B cell (primary cell): ENCODE data around the gene RAB7B. TPM values are rescaled to one million over a fixed set of nuclear protein-coding genes. Genes with fewer than 3 reads are reported as not detected.

ENCODE experiments used
- ATAC-seq: fragments of 200-7000 bp; cut with Tn5 transposase; one replicate; pipeline ENCODE4 v1.10.0; 2021; ENCODE audit warnings: low read depth, mild to moderate bottlenecking, moderate number of reproducible peaks, moderate library complexity
- CTCF ChIA-PET: fragments of 350-600 bp; sonication (Branson Sonifier 250); formaldehyde crosslinking; loops from one replicate; lab custom pipeline; 2021; ENCODE audit warnings: antibody characterized with exemption, inconsistent platforms; lab: Charles Lee
- POLR2A ChIA-PET: fragments of 350-600 bp; sonication (Branson Sonifier 250); formaldehyde crosslinking; loops from one replicate; lab custom pipeline; 2021; ENCODE audit warnings: antibody characterized with exemption; lab: Charles Lee
- DNase-seq: peaks from one replicate; pipeline ENCODE4 v3.0.0; 2013
- H2AFZ ChIP-seq: 2 replicates; pipeline ENCODE4 v1.6.1; 2012; ENCODE audit warnings: mild to moderate bottlenecking, low read depth, low read length; ENCODE audit not compliant: insufficient read depth, poor library complexity, severe bottlenecking
- H3K27ac ChIP-seq, 2 donors: 1 replicate in 1 of 2; 2 replicates in 1 of 2; pipeline ENCODE4 v1.5.1; 2012 to 2013; ENCODE audit warnings: low read length in 2 of 2, mild to moderate bottlenecking in 2 of 2, moderate library complexity in 1 of 2
- H3K27me3 ChIP-seq, 4 experiments: fragments of 200-600 bp in 1 of 4; sonication (generic) in 1 of 4; replicated peaks in 1 of 4; 1 replicate in 2 of 4; 2 replicates in 2 of 4; pipeline versions ENCODE4 v1.6.1 to v1.7.0; 2013 to 2016; ENCODE audit warnings: low read length in 3 of 4, mild to moderate bottlenecking in 2 of 4, mixed read lengths in 1 of 4, moderate library complexity in 1 of 4; ENCODE audit not compliant: insufficient read depth in 4 of 4, control insufficient read depth in 3 of 4; ENCODE audit errors: control extremely low read depth in 1 of 4
- H3K36me3 ChIP-seq, 2 experiments: replicated peaks in 1 of 2; 1 replicate in 1 of 2; 2 replicates in 1 of 2; pipeline versions ENCODE4 v1.6.1 to v1.7.1; 2013; ENCODE audit warnings: low read length in 1 of 2; ENCODE audit not compliant: insufficient read depth in 2 of 2, control insufficient read depth in 1 of 2; ENCODE audit errors: control extremely low read depth in 1 of 2, extremely low read depth in 1 of 2
- H3K4me1 ChIP-seq, 2 donors: fragments of 200-600 bp in 1 of 2; sonication (generic) in 1 of 2; 1 replicate in 1 of 2; 2 replicates in 1 of 2; pipeline versions ENCODE4 v1.5.1 to v1.6.1; 2013 to 2017; ENCODE audit warnings: low read length in 2 of 2; ENCODE audit not compliant: control insufficient read depth in 2 of 2, insufficient read depth in 2 of 2
- H3K4me2 ChIP-seq: replicated peaks from 2 replicates; pipeline ENCODE3; 2012; ENCODE audit warnings: mild to moderate bottlenecking, low read depth, low read length; ENCODE audit not compliant: poor library complexity, severe bottlenecking
- H3K4me3 ChIP-seq, 5 experiments: fragments of 200-600 bp in 1 of 5; sonication (generic) in 1 of 5; 1 replicate in 3 of 5; 2 replicates in 2 of 5; pipeline versions ENCODE4 v1.5.1 to v1.7.0; 2011 to 2016; ENCODE audit warnings: low read length in 4 of 5, mild to moderate bottlenecking in 4 of 5, low read depth in 2 of 5, control low read depth in 1 of 5, moderate library complexity in 1 of 5; ENCODE audit not compliant: insufficient read depth in 1 of 5; ENCODE audit errors: control extremely low read depth in 1 of 5, extremely low read depth in 1 of 5
- H3K79me2 ChIP-seq: fragments of 200-600 bp; sonication (generic); one replicate; pipeline ENCODE4 v1.6.0; 2016; ENCODE audit warnings: low read length; ENCODE audit not compliant: control insufficient read depth, insufficient read depth
- H3K9ac ChIP-seq: fragments of 200-600 bp; sonication (generic); 2 replicates; pipeline ENCODE4 v1.6.1; 2017; ENCODE audit warnings: mild to moderate bottlenecking, low read length, moderate library complexity
- H3K9me3 ChIP-seq, 3 donors: one replicate each; pipeline versions ENCODE4 v1.6.1 to v1.7.1; 2013; ENCODE audit warnings: low read length in 2 of 3; ENCODE audit not compliant: control insufficient read depth in 2 of 3, insufficient read depth in 1 of 3; ENCODE audit errors: control extremely low read depth in 1 of 3
- H4K20me1 ChIP-seq: 2 replicates; pipeline ENCODE4 v1.6.0; 2012; ENCODE audit warnings: mild to moderate bottlenecking, low read length; ENCODE audit not compliant: insufficient read depth, control insufficient read depth, poor library complexity, severe bottlenecking
- H3K27ac Mint-ChIP-seq: one replicate; pipeline ENCODE4 v1.8.0; 2021; ENCODE audit warnings: mixed read lengths
- H3K27me3 Mint-ChIP-seq: one replicate; pipeline ENCODE4 v1.8.0; 2021; ENCODE audit warnings: mixed read lengths
- H3K4me1 Mint-ChIP-seq: one replicate; pipeline ENCODE4 v1.8.0; 2021; ENCODE audit warnings: mixed read lengths
- H3K4me3 Mint-ChIP-seq: one replicate; pipeline ENCODE4 v1.8.0; 2021; ENCODE audit warnings: mixed read lengths
- H3K9me3 Mint-ChIP-seq: one replicate; pipeline ENCODE4 v1.8.0; 2022; ENCODE audit warnings: mixed read lengths; ENCODE audit not compliant: insufficient read depth
- EZH2 ChIP-seq: IDR thresholded peaks from 2 replicates; pipeline ENCODE4 v1.6.1; 2012; ENCODE audit warnings: borderline replicate concordance, low read depth, mild to moderate bottlenecking, moderate library complexity, low read length; ENCODE audit not compliant: insufficient read depth, poor library complexity, severe bottlenecking
- WGBS: methylation state at CpG from one replicate; pipeline ENCODE4 v1.1.5; 2013; ENCODE audit warnings: missing lambda C conversion rate; ENCODE audit not compliant: insufficient coverage; 5-methylcytosine and 5-hydroxymethylcytosine counted together
- intact Hi-C: fragments of 100-400 bp; cut with micrococcal nuclease; formaldehyde crosslinking; loops from one replicate; pipeline ENCODE4 v1.10.0; 2022
- polyA plus RNA-seq: library from polyadenylated mRNA; depleted of rRNA; stranded (reverse); fragments of >200 nt; gene quantifications from 2 replicates; pipeline ENCODE4 v1.2.3, GENCODE V29; 2012
- total RNA-seq, 2 donors: library from RNA; stranded (reverse); fragments of 120-200 nt in 1 of 2; gene quantifications; 1 replicate in 1 of 2; 2 replicates in 1 of 2; pipeline versions ENCODE4 v1.2.3 to v1.2.4, GENCODE V29; 2013 to 2022
- TF ChIP-seq, protein P1 (sequence below): fragments of 200-600 bp; IDR thresholded peaks from one replicate; pipeline ENCODE4 v1.8.0; 2022; ENCODE audit warnings: antibody characterized with exemption, mild to moderate bottlenecking

RAB7B gene
- total and polyA plus RNA-seq, 2 donors (not counting 1 experiment from before 2014, with no cell fraction given) = not detected

DNA sequence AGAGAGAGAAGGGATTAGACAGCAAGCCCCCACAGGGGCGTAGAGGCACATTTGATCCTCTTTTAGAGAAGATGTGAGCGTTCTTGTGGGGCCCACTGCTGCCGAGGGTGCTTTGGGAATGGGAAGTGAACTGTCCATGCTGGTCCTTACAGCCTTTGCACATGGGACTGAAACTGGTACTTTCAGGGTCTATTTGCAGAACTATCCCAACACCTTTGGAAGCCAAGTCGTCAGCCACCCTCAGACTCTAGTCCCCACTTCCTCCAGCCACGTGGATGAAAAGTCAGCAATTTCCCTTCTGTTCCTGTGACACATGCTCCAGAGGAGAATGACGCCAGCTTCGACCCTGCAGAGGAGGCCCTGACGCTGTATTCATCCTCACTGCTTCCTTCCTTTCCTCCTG is 2.6 kb upstream of the RAB7B start:
- Histone ChIP-seq H3K4me3 (no peak overlapping the region), H3K4me2 (no peak overlapping the region), H2AFZ (no peak overlapping the region), H3K79me2 (no peaks in the 10 kb centered on the region), H3K4me1 (no peaks in the 10 kb centered on the region), H3K9me3 (no peaks in the 10 kb centered on the region), H4K20me1 (no peaks in the 10 kb centered on the region), H3K27ac (no peak overlapping the region), H3K27me3 (no peaks in the 10 kb centered on the region), H3K9ac (no peak overlapping the region), H3K36me3 (no peaks in the 10 kb centered on the region)
- peaks cover 2% of the 10 kb centered on the region for H3K4me1 Mint-ChIP-seq
- no peak overlapping the region for H3K4me3 Mint-ChIP-seq
- no peaks in the 10 kb centered on the region for H3K27me3 Mint-ChIP-seq
- H3K27ac Mint-ChIP-seq = no peak overlapping the region
- ATAC-seq (no peak), DNase-seq (no peak)
- ChIA-PET POLR2A (no interaction called here), CTCF (interaction anchor here (0.9 to 1.3 kb wide), 2 partner anchors 28 to 100 kb away, joined by 3 read pairs; no protein-coding TSS in a partner anchor)
- no peaks in the 10 kb centered on the region for H3K9me3 Mint-ChIP-seq
- 78% methylated on average over 4 of the region's 8 CpGs for WGBS
- TF ChIP-seq, protein P1, sequence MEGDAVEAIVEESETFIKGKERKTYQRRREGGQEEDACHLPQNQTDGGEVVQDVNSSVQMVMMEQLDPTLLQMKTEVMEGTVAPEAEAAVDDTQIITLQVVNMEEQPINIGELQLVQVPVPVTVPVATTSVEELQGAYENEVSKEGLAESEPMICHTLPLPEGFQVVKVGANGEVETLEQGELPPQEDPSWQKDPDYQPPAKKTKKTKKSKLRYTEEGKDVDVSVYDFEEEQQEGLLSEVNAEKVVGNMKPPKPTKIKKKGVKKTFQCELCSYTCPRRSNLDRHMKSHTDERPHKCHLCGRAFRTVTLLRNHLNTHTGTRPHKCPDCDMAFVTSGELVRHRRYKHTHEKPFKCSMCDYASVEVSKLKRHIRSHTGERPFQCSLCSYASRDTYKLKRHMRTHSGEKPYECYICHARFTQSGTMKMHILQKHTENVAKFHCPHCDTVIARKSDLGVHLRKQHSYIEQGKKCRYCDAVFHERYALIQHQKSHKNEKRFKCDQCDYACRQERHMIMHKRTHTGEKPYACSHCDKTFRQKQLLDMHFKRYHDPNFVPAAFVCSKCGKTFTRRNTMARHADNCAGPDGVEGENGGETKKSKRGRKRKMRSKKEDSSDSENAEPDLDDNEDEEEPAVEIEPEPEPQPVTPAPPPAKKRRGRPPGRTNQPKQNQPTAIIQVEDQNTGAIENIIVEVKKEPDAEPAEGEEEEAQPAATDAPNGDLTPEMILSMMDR = no peak
- no peak for TF ChIP-seq EZH2
- intact Hi-C loops = no loop called here

DNA sequence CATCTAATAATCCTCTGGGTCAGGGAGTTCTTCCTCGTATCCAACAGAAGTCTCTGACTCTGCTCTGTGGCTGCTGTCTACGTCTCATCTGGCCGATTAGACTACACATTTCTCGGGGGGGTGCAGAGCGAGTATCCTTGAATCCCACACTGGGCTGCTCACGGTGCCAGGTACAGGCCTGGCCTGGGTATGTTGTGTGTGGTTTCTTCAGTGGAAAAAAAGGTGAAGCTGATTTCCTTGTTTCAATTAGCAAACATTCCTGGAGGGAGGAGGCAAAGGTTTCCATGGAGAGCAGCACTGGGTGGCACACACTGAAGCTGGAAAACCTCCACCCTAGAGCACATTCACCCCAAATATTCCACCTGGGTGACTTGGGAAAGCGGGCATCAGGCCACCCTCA is 2.0 kb upstream of the RAB7B start:
- Mint-ChIP-seq H3K27ac (no peak overlapping the region), H3K27me3 (no peaks in the 10 kb centered on the region), H3K9me3 (no peaks in the 10 kb centered on the region), H3K4me1 (no peaks in the 10 kb centered on the region), H3K4me3 (no peak overlapping the region)
- H3K27ac ChIP-seq = no peak overlapping the region
- H3K9me3 ChIP-seq = peaks cover 0 to 3% (median 0%) of the 10 kb centered on the region in 3 donors
- no peaks in the 10 kb centered on the region for H3K36me3 ChIP-seq
- no peak for DNase-seq
- H3K9ac ChIP-seq = no peak overlapping the region
- POLR2A ChIA-PET = no interaction called here
- H3K79me2 ChIP-seq = no peaks in the 10 kb centered on the region
- no peak for TF ChIP-seq EZH2
- TF ChIP-seq, protein P1 = no peak
- WGBS = 100% methylated on average over 3 of the region's 7 CpGs
- no peak overlapping the region for H3K4me2 ChIP-seq
- CTCF ChIA-PET = interaction anchor here (1.3 kb wide), 1 partner anchor 28 kb away, joined by 3 read pairs; no protein-coding TSS in a partner anchor
- no peaks in the 10 kb centered on the region for H3K27me3 ChIP-seq
- intact Hi-C loops = no loop called here
- H3K4me1 ChIP-seq = no peaks in the 10 kb centered on the region
- no peak overlapping the region for H2AFZ ChIP-seq
- no peak for ATAC-seq
- H4K20me1 ChIP-seq = no peaks in the 10 kb centered on the region
- no peak overlapping the region for H3K4me3 ChIP-seq
